SK-N-SH treated with all-trans-retinoic acid at 6 μM for 48 hours (cell line): Measurements from ENCODE around the gene S1PR3.

Experiments used
- ARNTL ChIP-seq: fragments of 450-650 bp; formaldehyde crosslinking; IDR thresholded peaks from 2 replicates; pipeline ENCODE4 v1.5.0; 2020; ENCODE audit warnings: low read depth, mild to moderate bottlenecking, moderate library complexity, borderline replicate concordance
- CSDC2 ChIP-seq: fragments of 250-450 bp; sonication (Bioruptor Pico); IDR thresholded peaks from 2 replicates; pipeline ENCODE4 v1.5.0; 2020; ENCODE audit warnings: mild to moderate bottlenecking, moderate library complexity
- GLIS3 ChIP-seq: fragments of 250-450 bp; sonication (Bioruptor Pico); IDR thresholded peaks from 2 replicates; pipeline ENCODE4 v1.5.0; 2020; ENCODE audit warnings: mild to moderate bottlenecking, moderate library complexity
- ISL1 ChIP-seq: fragments of 250-450 bp; sonication (Bioruptor Pico); IDR thresholded peaks from 2 replicates; pipeline ENCODE4 v2.1.2; 2022; ENCODE audit warnings: mild to moderate bottlenecking, moderate library complexity
- OSR1 ChIP-seq: fragments of 250-450 bp; sonication (Bioruptor Pico); IDR thresholded peaks from 2 replicates; pipeline ENCODE4 v1.8.0; 2022; ENCODE audit warnings: moderate library complexity, mild to moderate bottlenecking, inconsistent platforms
- PPARA ChIP-seq: fragments of 250-450 bp; sonication (Bioruptor Pico); IDR thresholded peaks from 2 replicates; pipeline ENCODE4 v1.5.0; 2020; ENCODE audit warnings: mild to moderate bottlenecking, borderline replicate concordance
- TSHZ2 ChIP-seq: fragments of 250-450 bp; sonication (Bioruptor Pico); IDR thresholded peaks from 2 replicates; pipeline ENCODE4 v1.5.0; 2020; ENCODE audit warnings: mild to moderate bottlenecking, moderate library complexity
- ZC3H10 ChIP-seq: fragments of 250-450 bp; sonication (Bioruptor Pico); IDR thresholded peaks from 2 replicates; pipeline ENCODE4 v1.5.1; 2021; ENCODE audit warnings: mild to moderate bottlenecking, moderate library complexity
- ZFP3 ChIP-seq: fragments of 250-450 bp; sonication (Bioruptor Pico); IDR thresholded peaks from 2 replicates; pipeline ENCODE4 v1.5.0; 2020; ENCODE audit warnings: mild to moderate bottlenecking, moderate library complexity
- ZFP30 ChIP-seq: fragments of 450-650 bp; formaldehyde crosslinking; IDR thresholded peaks from 2 replicates; pipeline ENCODE4 v1.5.0; 2022; ENCODE audit warnings: mild to moderate bottlenecking, moderate library complexity
- ZNF565 ChIP-seq: fragments of 450-650 bp; formaldehyde crosslinking; conservative IDR thresholded peaks from 2 replicates; pipeline ENCODE4 v1.5.0; 2020; ENCODE audit warnings: low read depth, mild to moderate bottlenecking, moderate library complexity
- TF ChIP-seq, protein P1 (sequence below): fragments of 250-450 bp; sonication (Bioruptor Pico); IDR thresholded peaks from 2 replicates; pipeline ENCODE4 v1.8.0; 2020; ENCODE audit warnings: mild to moderate bottlenecking, moderate library complexity, borderline replicate concordance

DNA sequence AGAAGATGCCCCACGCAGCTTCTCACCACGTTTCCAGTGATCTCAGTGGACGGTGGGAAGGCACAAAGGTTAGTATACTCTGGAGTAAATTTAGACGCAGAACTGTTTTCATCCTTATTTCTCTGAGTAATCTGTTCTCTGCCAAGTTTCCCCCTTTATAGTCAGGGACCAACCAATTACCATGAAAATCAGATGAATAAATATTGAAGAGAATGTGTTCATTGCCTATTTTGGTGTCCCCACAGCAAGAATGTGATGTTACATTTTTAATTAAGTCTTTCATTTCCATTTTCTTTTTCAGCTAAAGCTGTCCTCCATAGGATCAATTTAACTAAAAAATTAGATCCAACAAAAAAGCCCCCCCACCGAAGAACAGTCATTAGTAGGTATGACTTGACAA, 41.4 kb downstream of the S1PR3 start:
- TF ChIP-seq ZFP30 (CRISPR knock-in tag) (no peak), ZFP3 (CRISPR knock-in tag) (no peak), OSR1 (CRISPR knock-in tag) (no peak), ZC3H10 (CRISPR knock-in tag) (no peak), ARNTL (CRISPR knock-in tag) (no peak), TSHZ2 (CRISPR knock-in tag) (no peak), GLIS3 (CRISPR knock-in tag) (no peak), PPARA (CRISPR knock-in tag) (no peak), ISL1 (CRISPR knock-in tag) (no peak), ZNF565 (CRISPR knock-in tag) (no peak), CSDC2 (CRISPR knock-in tag) (no peak)
- TF ChIP-seq, protein P1, sequence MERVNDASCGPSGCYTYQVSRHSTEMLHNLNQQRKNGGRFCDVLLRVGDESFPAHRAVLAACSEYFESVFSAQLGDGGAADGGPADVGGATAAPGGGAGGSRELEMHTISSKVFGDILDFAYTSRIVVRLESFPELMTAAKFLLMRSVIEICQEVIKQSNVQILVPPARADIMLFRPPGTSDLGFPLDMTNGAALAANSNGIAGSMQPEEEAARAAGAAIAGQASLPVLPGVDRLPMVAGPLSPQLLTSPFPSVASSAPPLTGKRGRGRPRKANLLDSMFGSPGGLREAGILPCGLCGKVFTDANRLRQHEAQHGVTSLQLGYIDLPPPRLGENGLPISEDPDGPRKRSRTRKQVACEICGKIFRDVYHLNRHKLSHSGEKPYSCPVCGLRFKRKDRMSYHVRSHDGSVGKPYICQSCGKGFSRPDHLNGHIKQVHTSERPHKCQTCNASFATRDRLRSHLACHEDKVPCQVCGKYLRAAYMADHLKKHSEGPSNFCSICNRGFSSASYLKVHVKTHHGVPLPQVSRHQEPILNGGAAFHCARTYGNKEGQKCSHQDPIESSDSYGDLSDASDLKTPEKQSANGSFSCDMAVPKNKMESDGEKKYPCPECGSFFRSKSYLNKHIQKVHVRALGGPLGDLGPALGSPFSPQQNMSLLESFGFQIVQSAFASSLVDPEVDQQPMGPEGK (CRISPR knock-in tag), result no peak
